ENCODE data around the gene NACC1. TPM values are rescaled to one million over a fixed set of nuclear protein-coding genes. Genes with fewer than 3 reads are reported as not detected.

Gene NACC1
- total RNA-seq, 3 donors from 2014 or later: 8.5 to 20.5 (median 19.7) TPM

DNA sequence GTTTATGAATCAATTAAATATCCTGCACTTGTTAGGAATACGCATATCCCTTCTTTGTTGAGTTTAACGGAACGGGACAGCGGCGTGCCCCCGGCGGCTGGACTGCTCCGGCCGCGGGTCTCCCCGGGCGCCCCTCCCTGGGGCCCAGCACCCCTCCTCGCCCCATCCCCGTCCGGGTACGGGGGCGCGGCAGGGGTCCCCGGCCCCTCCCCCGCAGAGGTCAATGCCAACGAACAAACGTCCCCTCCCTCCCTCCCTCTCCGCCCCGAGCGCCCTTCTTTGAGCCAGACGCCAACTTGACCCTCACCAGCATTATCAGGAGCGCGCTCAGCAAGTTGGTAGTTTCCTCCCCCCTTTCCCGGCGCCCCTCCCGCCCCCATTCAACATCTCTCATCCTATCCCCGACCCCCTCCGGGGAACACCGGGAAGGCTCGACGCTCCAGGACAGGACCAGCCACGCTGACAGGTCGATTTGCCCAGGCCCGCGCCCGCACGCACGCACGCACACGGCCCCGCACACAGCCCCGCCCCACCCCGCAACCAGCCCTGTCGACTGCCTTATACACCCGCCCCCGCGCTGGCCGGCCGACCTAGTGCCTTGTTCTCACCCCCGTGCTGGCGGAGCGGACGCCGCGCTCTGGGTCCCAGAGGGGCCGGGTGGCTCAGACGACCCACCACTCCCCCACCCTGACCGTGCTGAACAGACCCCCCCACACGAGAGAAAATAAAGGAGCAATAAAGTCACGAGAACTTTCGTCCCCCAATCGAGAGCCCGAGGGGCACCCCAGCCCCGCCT is 20.4 kb upstream of the NACC1 start:
- Histone ChIP-seq H3K27ac (peak overlapping the region; percentile 68 to 80), H3K36me3 (no peaks in the 10 kb centered on the region), H3K4me1 (peaks cover 0 to under 1% of the 10 kb centered on the region in 2 donors), H3K9me3 (no peaks in the 10 kb centered on the region), H3K27me3 (no peaks in the 10 kb centered on the region), H3K4me3 (peak overlapping the region; percentile 31 to 59 (median 40))
- TF ChIP-seq POLR2A (IDR thresholded peaks at IDR 0.05) (no peak), POLR2AphosphoS5 (IDR thresholded peaks at IDR 0.05) (no peak)
- TF ChIP-seq, protein P1, sequence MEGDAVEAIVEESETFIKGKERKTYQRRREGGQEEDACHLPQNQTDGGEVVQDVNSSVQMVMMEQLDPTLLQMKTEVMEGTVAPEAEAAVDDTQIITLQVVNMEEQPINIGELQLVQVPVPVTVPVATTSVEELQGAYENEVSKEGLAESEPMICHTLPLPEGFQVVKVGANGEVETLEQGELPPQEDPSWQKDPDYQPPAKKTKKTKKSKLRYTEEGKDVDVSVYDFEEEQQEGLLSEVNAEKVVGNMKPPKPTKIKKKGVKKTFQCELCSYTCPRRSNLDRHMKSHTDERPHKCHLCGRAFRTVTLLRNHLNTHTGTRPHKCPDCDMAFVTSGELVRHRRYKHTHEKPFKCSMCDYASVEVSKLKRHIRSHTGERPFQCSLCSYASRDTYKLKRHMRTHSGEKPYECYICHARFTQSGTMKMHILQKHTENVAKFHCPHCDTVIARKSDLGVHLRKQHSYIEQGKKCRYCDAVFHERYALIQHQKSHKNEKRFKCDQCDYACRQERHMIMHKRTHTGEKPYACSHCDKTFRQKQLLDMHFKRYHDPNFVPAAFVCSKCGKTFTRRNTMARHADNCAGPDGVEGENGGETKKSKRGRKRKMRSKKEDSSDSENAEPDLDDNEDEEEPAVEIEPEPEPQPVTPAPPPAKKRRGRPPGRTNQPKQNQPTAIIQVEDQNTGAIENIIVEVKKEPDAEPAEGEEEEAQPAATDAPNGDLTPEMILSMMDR (IDR thresholded peaks at IDR 0.05): no peak
- DNase-seq (ENCODE audit: low spot score in 2 of 2): no peak
- intact Hi-C loops (cut with DNase I; ENCODE audit: low total_unique reads): no loop called here

DNA sequence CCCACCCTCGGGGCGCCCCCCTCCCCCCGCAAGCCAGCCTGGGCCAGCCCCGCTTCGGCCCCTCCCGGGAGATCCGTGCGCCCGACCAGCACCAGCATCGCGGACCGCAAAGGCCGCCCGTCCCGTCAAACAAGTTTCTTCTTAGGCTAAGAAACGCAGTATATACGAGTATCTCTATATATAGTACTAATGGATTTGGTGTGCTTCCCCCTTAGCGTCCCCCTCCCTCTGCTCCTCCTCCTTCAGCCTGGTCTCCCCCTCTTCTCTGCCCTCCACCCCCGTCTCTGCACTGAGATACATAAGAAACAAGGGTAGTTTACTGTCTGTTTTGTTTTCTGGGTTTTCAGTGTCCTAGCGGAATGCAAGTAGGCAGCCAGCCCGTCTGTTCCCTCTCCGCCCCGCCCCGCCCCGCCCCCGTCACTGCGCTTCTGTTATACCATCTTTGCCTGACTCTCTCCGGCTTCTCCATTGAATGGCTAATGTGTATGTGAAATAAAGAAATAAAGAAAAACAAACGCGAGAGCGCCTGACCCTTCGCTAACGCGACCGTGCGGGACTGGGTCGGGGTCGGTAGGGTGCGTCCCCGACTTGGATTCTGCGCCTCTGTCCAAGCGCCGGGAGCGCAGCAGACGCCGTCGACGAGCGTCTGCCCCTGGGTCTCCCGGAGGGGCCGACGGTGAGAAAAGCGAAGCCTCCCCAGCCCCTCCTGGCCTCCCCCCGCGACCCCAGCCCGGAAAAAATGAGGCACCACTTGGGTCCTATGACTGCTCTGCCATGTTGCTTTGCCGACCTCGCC is 19.6 kb upstream of the NACC1 start:
- H3K4me3 ChIP-seq: peak overlapping the region; percentile 31 to 59 (median 40)
- no peaks in the 10 kb centered on the region for H3K36me3 ChIP-seq
- no peak for DNase-seq (ENCODE audit: low spot score in 2 of 2)
- peak overlapping the region; percentile 68 to 80 for H3K27ac ChIP-seq
- peaks cover 0 to 4% of the 10 kb centered on the region in 2 donors for H3K4me1 ChIP-seq
- intact Hi-C loops (cut with DNase I; ENCODE audit: low total_unique reads): no loop called here
- no peak for TF ChIP-seq POLR2A (IDR thresholded peaks at IDR 0.05)
- TF ChIP-seq, protein P1 (IDR thresholded peaks at IDR 0.05): no peak
- no peak for TF ChIP-seq POLR2AphosphoS5 (IDR thresholded peaks at IDR 0.05)
- H3K27me3 ChIP-seq: no peaks in the 10 kb centered on the region
- no peaks in the 10 kb centered on the region for H3K9me3 ChIP-seq

DNA sequence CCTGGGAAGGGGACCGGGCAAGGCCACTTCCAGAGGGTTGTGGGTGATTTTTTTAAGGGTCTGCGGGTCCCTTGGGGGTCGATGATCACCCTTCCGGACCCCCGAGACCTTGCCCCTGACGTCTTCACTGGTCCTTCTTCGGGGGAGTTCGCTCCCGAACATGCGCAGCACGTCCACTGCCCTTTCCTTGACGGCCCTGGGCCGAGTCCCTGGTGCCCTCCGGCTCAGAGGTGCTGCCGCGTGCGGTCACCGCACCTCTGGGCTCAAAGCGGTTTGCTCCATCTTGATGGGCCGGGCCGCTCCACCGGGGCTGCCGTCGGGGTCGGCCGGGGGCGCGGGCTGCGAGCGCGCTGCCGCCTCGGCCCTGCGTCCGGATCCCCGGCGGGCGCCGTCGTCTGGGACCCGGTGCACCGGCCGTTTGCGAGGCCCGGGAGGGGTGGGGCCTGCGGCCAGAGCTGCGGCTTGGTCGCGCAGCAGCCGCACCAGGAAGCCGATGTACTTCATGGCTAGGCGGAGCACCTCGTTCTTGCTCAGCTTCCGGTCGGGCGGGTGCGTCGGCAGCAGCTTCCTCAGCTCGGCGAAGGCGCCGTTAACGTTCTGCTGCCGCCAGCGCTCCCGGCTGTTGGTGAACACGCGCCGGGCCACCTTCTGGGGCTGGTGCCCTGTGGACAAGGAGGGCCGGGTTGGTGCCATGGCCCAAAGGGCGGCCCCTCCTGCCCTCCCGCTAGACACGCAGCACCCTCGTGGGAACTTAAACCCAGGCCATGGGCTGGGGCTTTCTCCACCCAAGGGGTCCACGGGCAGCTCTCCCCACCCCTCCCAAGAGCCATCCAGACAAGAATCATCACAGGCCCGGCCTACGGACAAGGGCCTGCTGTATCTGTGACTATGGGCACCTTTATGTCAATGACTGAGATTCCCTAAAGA is 18.7 kb upstream of the NACC1 start:
- H3K4me3 ChIP-seq: peak overlapping the region; percentile 31 to 59 (median 40)
- peaks cover 0 to 4% of the 10 kb centered on the region in 2 donors for H3K4me1 ChIP-seq
- intact Hi-C loops (cut with DNase I; ENCODE audit: low total_unique reads): no loop called here
- peak overlapping the region; percentile 68 to 79 for H3K27ac ChIP-seq
- TF ChIP-seq POLR2AphosphoS5 (IDR thresholded peaks at IDR 0.05): peak in 1 of 3 donors; percentile 27
- TF ChIP-seq, protein P1 (IDR thresholded peaks at IDR 0.05): no peak
- no peak for TF ChIP-seq POLR2A (IDR thresholded peaks at IDR 0.05)
- no peaks in the 10 kb centered on the region for H3K9me3 ChIP-seq
- no peaks in the 10 kb centered on the region for H3K27me3 ChIP-seq
- no peaks in the 10 kb centered on the region for H3K36me3 ChIP-seq
- no peak for DNase-seq (ENCODE audit: low spot score in 2 of 2)

DNA sequence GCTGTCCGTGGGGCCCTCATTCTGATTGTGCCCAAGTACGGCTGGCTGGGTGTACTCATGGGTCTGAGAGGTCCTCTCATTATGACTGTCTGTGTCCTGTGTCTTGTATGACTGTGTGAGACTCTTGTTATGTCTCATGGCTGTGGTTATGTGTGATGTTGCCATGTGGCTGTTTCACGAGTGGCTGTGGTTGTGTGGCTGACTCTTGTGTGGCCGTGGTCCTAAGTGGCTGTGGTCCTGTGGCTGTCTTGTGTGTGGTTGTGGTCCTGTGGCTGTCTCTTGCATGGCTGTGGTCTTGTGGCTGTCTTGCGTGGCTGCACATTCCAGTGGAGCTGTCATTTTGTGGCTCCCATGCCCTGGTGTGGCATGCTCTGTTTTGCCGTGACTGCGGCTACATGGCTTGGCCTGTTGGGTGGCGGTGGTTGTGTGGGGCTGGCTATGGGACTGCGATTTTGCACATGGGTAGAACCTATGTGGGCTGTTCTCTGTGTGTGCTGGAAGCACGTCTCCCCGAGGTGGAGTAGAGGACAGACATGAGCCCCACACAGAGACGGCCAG is 18.0 kb upstream of the NACC1 start:
- Histone ChIP-seq H3K4me3 (peak overlapping the region in 2 of 3 donors; percentile 31 to 40), H3K36me3 (no peaks in the 10 kb centered on the region), H3K27me3 (no peaks in the 10 kb centered on the region), H3K27ac (peak overlapping the region; percentile 68 to 79), H3K4me1 (peaks cover 0 to 4% of the 10 kb centered on the region in 2 donors), H3K9me3 (no peaks in the 10 kb centered on the region)
- TF ChIP-seq POLR2AphosphoS5 (IDR thresholded peaks at IDR 0.05): no peak
- no peak for TF ChIP-seq POLR2A (IDR thresholded peaks at IDR 0.05)
- TF ChIP-seq, protein P1 (IDR thresholded peaks at IDR 0.05): no peak
- intact Hi-C loops (cut with DNase I; ENCODE audit: low total_unique reads): no loop called here
- no peak for DNase-seq (ENCODE audit: low spot score in 2 of 2)

Data from breast epithelium (tissue), 4 donors.